ENCODE data around the gene IL1RAPL1. TPM values are rescaled to one million over a fixed set of nuclear protein-coding genes. Genes with fewer than 3 reads are reported as not detected.

IL1RAPL1 gene
- total and polyA plus RNA-seq, 8 donors, result 0.06 to 3.3 (median 0.31) TPM; not detected in 3

DNA sequence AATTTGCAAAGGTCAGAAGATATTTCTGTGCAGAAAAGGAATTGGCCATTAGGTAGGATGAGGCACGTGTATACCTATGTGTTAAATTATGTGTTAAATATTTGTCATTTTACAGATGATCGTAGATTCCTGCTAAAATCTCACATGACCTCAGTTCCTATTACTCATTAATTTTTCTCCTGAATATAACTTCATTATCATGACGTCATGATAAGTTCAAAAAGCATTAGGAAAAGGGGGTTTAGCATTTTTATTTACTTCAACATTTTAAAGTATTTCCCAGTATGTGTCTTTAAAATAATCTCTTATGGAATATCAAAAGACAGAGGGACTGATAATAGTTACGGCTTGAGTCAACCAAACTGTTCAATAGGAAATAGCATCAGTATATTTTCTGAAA lies 372.8 kb downstream of the IL1RAPL1 start:
- no peak overlapping the region for H3K4me3 ChIP-seq
- H3K9me3 ChIP-seq, result no peaks in the 10 kb centered on the region
- H3K4me1 ChIP-seq, result no peaks in the 10 kb centered on the region
- WGBS, 5 donors, result 51 to 71% (median 70%) methylated on average over 4 of the region's 4 CpGs
- DNase-seq, result no peak
- H3K27me3 ChIP-seq, result no peaks in the 10 kb centered on the region
- no peak overlapping the region for H3K27ac ChIP-seq
- no peaks in the 10 kb centered on the region for H3K36me3 ChIP-seq
- no peak for TF ChIP-seq POLR2A (IDR thresholded peaks at IDR 0.05)
- no peak for TF ChIP-seq EP300 (IDR thresholded peaks at IDR 0.05)
- TF ChIP-seq POLR2AphosphoS5 (IDR thresholded peaks at IDR 0.05), result no peak
- TF ChIP-seq, protein P1, sequence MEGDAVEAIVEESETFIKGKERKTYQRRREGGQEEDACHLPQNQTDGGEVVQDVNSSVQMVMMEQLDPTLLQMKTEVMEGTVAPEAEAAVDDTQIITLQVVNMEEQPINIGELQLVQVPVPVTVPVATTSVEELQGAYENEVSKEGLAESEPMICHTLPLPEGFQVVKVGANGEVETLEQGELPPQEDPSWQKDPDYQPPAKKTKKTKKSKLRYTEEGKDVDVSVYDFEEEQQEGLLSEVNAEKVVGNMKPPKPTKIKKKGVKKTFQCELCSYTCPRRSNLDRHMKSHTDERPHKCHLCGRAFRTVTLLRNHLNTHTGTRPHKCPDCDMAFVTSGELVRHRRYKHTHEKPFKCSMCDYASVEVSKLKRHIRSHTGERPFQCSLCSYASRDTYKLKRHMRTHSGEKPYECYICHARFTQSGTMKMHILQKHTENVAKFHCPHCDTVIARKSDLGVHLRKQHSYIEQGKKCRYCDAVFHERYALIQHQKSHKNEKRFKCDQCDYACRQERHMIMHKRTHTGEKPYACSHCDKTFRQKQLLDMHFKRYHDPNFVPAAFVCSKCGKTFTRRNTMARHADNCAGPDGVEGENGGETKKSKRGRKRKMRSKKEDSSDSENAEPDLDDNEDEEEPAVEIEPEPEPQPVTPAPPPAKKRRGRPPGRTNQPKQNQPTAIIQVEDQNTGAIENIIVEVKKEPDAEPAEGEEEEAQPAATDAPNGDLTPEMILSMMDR (IDR thresholded peaks at IDR 0.05), result no peak
- intact Hi-C loops (cut with DNase I; ENCODE audit: low total_unique reads), result no loop called here

DNA sequence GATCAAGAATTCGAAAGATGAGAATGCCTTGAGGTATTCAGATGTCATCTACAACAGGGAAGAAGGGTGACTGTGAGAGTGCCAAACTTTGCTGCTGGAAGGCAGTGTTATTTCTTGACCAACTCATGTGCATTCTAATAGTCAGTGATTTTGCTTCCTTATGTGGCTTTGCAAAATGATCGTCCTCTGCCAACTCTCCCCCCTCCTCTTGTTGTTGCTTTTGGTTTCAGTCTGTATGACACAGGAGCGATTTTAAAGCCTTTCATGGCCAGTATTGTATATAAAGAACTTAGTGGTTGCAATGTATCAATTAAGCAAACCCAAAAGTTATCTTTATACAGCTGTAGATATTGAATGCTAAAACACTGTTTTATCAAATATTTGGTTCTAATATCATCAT lies 379.1 kb downstream of the IL1RAPL1 start:
- intact Hi-C loops (cut with DNase I; ENCODE audit: low total_unique reads), result no loop called here
- no peaks in the 10 kb centered on the region for H3K9me3 ChIP-seq
- H3K4me1 ChIP-seq, result no peaks in the 10 kb centered on the region
- H3K4me3 ChIP-seq, result peak overlapping the region in 1 of 4 donors; percentile 11
- H3K27me3 ChIP-seq, result no peaks in the 10 kb centered on the region
- no peaks in the 10 kb centered on the region for H3K36me3 ChIP-seq
- no peak overlapping the region for H3K27ac ChIP-seq
- TF ChIP-seq, protein P1 (IDR thresholded peaks at IDR 0.05), result no peak
- TF ChIP-seq POLR2A (IDR thresholded peaks at IDR 0.05) (no peak), POLR2AphosphoS5 (IDR thresholded peaks at IDR 0.05) (no peak), EP300 (IDR thresholded peaks at IDR 0.05) (no peak)
- peak in 1 of 2 donors; percentile 33 for DNase-seq
- 15 to 38% (median 27%) methylated on average over 3 of the region's 3 CpGs for WGBS, 5 donors

DNA sequence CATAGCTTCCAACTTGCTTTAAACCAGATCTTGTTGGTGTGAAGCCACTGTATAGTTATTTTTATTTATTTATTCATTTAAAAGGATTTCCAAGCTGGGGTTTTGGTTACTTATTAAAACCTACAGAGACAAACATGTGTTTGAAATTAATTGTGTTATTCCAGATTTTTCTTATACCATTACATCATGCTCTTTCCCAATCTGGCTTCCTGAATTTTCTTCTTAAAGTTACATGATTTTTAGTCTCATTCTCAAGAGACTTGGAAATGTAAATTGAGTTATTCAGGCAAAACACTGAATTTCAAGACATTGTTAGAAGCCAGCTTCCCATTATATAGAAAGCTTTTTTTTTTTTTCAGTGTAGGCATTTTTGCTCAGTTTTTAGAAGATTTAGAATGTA lies 381.9 kb downstream of the IL1RAPL1 start:
- Histone ChIP-seq H3K36me3 (no peaks in the 10 kb centered on the region), H3K27ac (no peak overlapping the region), H3K9me3 (no peaks in the 10 kb centered on the region), H3K4me1 (no peaks in the 10 kb centered on the region), H3K4me3 (no peak overlapping the region), H3K27me3 (no peaks in the 10 kb centered on the region)
- intact Hi-C loops (cut with DNase I; ENCODE audit: low total_unique reads), result no loop called here
- peak in 1 of 2 donors; percentile 1 for DNase-seq
- TF ChIP-seq POLR2A (IDR thresholded peaks at IDR 0.05) (no peak), POLR2AphosphoS5 (IDR thresholded peaks at IDR 0.05) (no peak), EP300 (IDR thresholded peaks at IDR 0.05) (no peak)
- TF ChIP-seq, protein P1 (IDR thresholded peaks at IDR 0.05), result no peak

DNA sequence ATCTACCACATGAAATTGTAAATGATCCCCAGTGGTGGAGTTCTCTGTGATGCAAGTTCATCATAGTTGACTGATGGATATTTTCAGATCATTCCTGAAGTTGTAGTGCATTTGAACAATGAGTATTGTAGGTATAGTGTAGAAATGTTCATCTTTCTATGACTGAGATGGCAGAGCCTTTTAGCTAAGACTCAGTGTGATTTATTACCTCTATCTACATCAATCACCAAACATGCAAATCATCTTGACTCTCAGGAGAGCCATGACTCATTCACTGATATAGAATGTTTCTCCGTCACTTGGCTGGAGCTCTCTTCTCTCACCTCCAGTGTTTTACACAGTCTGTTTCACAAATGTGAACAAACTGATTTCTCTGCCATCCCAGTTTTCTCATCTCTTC lies 392.6 kb downstream of the IL1RAPL1 start:
- H3K27ac ChIP-seq, result no peak overlapping the region
- H3K36me3 ChIP-seq, result no peaks in the 10 kb centered on the region
- no peaks in the 10 kb centered on the region for H3K9me3 ChIP-seq
- no peaks in the 10 kb centered on the region for H3K27me3 ChIP-seq
- no peak overlapping the region for H3K4me3 ChIP-seq
- 52 to 68% (median 64%) methylated on average over 1 of the region's 1 CpG for WGBS, 5 donors
- intact Hi-C loops (cut with DNase I; ENCODE audit: low total_unique reads), result no loop called here
- TF ChIP-seq POLR2A (IDR thresholded peaks at IDR 0.05) (no peak), EP300 (IDR thresholded peaks at IDR 0.05) (no peak), POLR2AphosphoS5 (IDR thresholded peaks at IDR 0.05) (no peak)
- TF ChIP-seq, protein P1 (IDR thresholded peaks at IDR 0.05), result no peak
- H3K4me1 ChIP-seq, result no peaks in the 10 kb centered on the region
- DNase-seq, result no peak
